Colonic mucosa (tissue), 4 donors: ENCODE data around the gene IL22RA1. TPM values are rescaled to one million over a fixed set of nuclear protein-coding genes. Genes with fewer than 3 reads are reported as not detected.
A peak's percentile ranks its signal among the peaks of the same experiment; 100 is the strongest.

Experiments used
- DNase-seq: peaks from one replicate; pipeline ENCODE4 v3.0.0-alpha.2; 2020
- H3K27ac ChIP-seq: fragments of 200-600 bp; one replicate; pipeline ENCODE4 v1.8.0; 2021
- H3K27me3 ChIP-seq: fragments of 200-600 bp; one replicate; pipeline ENCODE4 v1.8.0; 2021
- H3K36me3 ChIP-seq: fragments of 200-600 bp; one replicate; pipeline ENCODE4 v1.8.0; 2021
- H3K4me1 ChIP-seq: fragments of 200-600 bp; one replicate; pipeline ENCODE4 v1.8.0; 2021; ENCODE audit warnings: mild to moderate bottlenecking
- H3K4me3 ChIP-seq: fragments of 200-600 bp; one replicate; pipeline ENCODE4 v1.8.0; 2021
- H3K9ac ChIP-seq, 2 donors: one replicate each; pipeline ENCODE4 v1.7.0; 2013; ENCODE audit warnings: control low read depth in 2 of 2, low read depth in 2 of 2, low read length in 2 of 2
- H3K9me3 ChIP-seq: fragments of 200-600 bp; one replicate; pipeline ENCODE4 v1.8.0; 2021
- CTCF ChIP-seq: fragments of 200-600 bp; IDR thresholded peaks from one replicate; pipeline ENCODE4 v1.8.0; 2022; ENCODE audit warnings: antibody characterized with exemption, mild to moderate bottlenecking
- intact Hi-C: fragments of 100-400 bp; cut with DNase I; formaldehyde crosslinking; loops from one replicate; pipeline ENCODE4 v1.14.1; 2022
- total RNA-seq, 2 donors: library from RNA; stranded (reverse); fragmentation: NEBNext Ultra II Directional in 1 of 2; extraction: Animal tissue kit (Norgen Biotek cat#: 25700) in 1 of 2; gene quantifications; one replicate each; pipeline ENCODE4 v1.2.1, GENCODE V29; 2021
- donor health status: healthy.
- donor health status: DM: no; HTN: no; CAD: no.
- donor health status: DM: no; HTN: no; CAD: no.

The IL22RA1 gene
- total RNA-seq, 2 donors from 2014 or later, result 15.5 to 17.3 TPM

GRCh38 chr1:24186711-24186992 lies 43.7 kb upstream of the IL22RA1 start:
- H3K36me3 ChIP-seq, result no peaks in the 10 kb centered on the region
- H3K27me3 ChIP-seq, result no peaks in the 10 kb centered on the region
- H3K9ac ChIP-seq, result peak overlapping the region; percentile 59 to 87
- H3K4me1 ChIP-seq, result no peaks in the 10 kb centered on the region
- no peaks in the 10 kb centered on the region for H3K9me3 ChIP-seq
- no peak for DNase-seq
- intact Hi-C loops, result no loop called here
- peak overlapping the region; percentile 41 for H3K4me3 ChIP-seq
- peak overlapping the region; percentile 60 for H3K27ac ChIP-seq
- no peak for TF ChIP-seq CTCF

GRCh38 chr1:24186031-24186710 lies 43.2 kb upstream of the IL22RA1 start:
- no peaks in the 10 kb centered on the region for H3K36me3 ChIP-seq
- TF ChIP-seq CTCF, result no peak
- H3K27me3 ChIP-seq, result no peaks in the 10 kb centered on the region
- H3K9ac ChIP-seq, result peak overlapping the region; percentile 52 to 59
- intact Hi-C loops, result no loop called here
- H3K4me3 ChIP-seq, result peak overlapping the region; percentile 41
- peak overlapping the region; percentile 60 for H3K27ac ChIP-seq
- H3K9me3 ChIP-seq, result no peaks in the 10 kb centered on the region
- H3K4me1 ChIP-seq, result no peaks in the 10 kb centered on the region
- DNase-seq, result no peak

- no peak overlapping the region for H3K9ac ChIP-seq
- no peak overlapping the region for H3K27ac ChIP-seq
- H3K9me3 ChIP-seq, result no peaks in the 10 kb centered on the region
- DNase-seq, result no peak
- TF ChIP-seq CTCF, result no peak
- no peaks in the 10 kb centered on the region for H3K4me1 ChIP-seq
- no peaks in the 10 kb centered on the region for H3K36me3 ChIP-seq
- H3K27me3 ChIP-seq, result no peaks in the 10 kb centered on the region
- intact Hi-C loops, result no loop called here
- H3K4me3 ChIP-seq, result no peak overlapping the region
Measured at GRCh38 chr1:24185076-24185475, 42.1 kb upstream of the IL22RA1 start.

GRCh38 chr1:24182061-24182460 lies 39.1 kb upstream of the IL22RA1 start:
- no peak for TF ChIP-seq CTCF
- DNase-seq, result no peak
- Histone ChIP-seq H3K27me3 (no peaks in the 10 kb centered on the region), H3K36me3 (no peaks in the 10 kb centered on the region), H3K9ac (no peak overlapping the region), H3K4me1 (no peaks in the 10 kb centered on the region), H3K4me3 (no peak overlapping the region), H3K27ac (no peak overlapping the region), H3K9me3 (no peaks in the 10 kb centered on the region)
- intact Hi-C loops, result no loop called here

- no peak for TF ChIP-seq CTCF
- intact Hi-C loops, result no loop called here
- Histone ChIP-seq H3K4me3 (no peak overlapping the region), H3K9me3 (no peaks in the 10 kb centered on the region), H3K27me3 (no peaks in the 10 kb centered on the region), H3K9ac (no peak overlapping the region), H3K27ac (no peak overlapping the region), H3K4me1 (no peaks in the 10 kb centered on the region), H3K36me3 (no peaks in the 10 kb centered on the region)
- no peak for DNase-seq
Measured at GRCh38 chr1:24181619-24182018, 38.7 kb upstream of the IL22RA1 start.
